ENCODE measurements around the gene C1orf35. TPM values are rescaled to one million over a fixed set of nuclear protein-coding genes. Genes with fewer than 3 reads are reported as not detected.

The C1orf35 gene
- total RNA-seq, 1 donor from 2014 or later: 7.1 TPM

- intact Hi-C loops (cut with micrococcal nuclease): no loop called here
- TF ChIP-seq CTCF (IDR thresholded peaks at IDR 0.05; ENCODE audit: borderline replicate concordance): no peak
- H3K36me3 ChIP-seq: no peaks in the 10 kb centered on the region
- peaks cover 7% of the 10 kb centered on the region for H3K27me3 ChIP-seq (ENCODE audit: low read depth)
- H3K4me3 ChIP-seq: no peak overlapping the region
- DNase-seq: no peak
- no peaks in the 10 kb centered on the region for H3K9me3 ChIP-seq (replicated peaks)
- H3K27ac ChIP-seq (replicated peaks): no peak overlapping the region
- peaks cover 7% of the 10 kb centered on the region for H3K4me1 ChIP-seq
These were observed 28.6 kb upstream of the C1orf35 start for GRCh38 chr1:228131766-228132165.

GRCh38 chr1:228125185-228125584 lies 22.1 kb upstream of the C1orf35 start:
- Histone ChIP-seq H3K4me1 (no peaks in the 10 kb centered on the region), H3K27me3 (ENCODE audit: low read depth) (peaks cover 4% of the 10 kb centered on the region), H3K36me3 (no peaks in the 10 kb centered on the region), H3K4me3 (no peak overlapping the region), H3K9me3 (replicated peaks) (no peaks in the 10 kb centered on the region), H3K27ac (replicated peaks) (no peak overlapping the region)
- intact Hi-C loops (cut with micrococcal nuclease): no loop called here
- no peak for DNase-seq
- TF ChIP-seq CTCF (IDR thresholded peaks at IDR 0.05; ENCODE audit: borderline replicate concordance): no peak

GRCh38 chr1:228123505-228123904 lies 20.4 kb upstream of the C1orf35 start:
- H3K36me3 ChIP-seq: no peaks in the 10 kb centered on the region
- H3K4me3 ChIP-seq: no peak overlapping the region
- intact Hi-C loops (cut with micrococcal nuclease): no loop called here
- no peak for TF ChIP-seq CTCF (IDR thresholded peaks at IDR 0.05; ENCODE audit: borderline replicate concordance)
- no peak for DNase-seq
- H3K4me1 ChIP-seq: no peaks in the 10 kb centered on the region
- no peaks in the 10 kb centered on the region for H3K27me3 ChIP-seq (ENCODE audit: low read depth)
- H3K27ac ChIP-seq (replicated peaks): no peak overlapping the region
- no peaks in the 10 kb centered on the region for H3K9me3 ChIP-seq (replicated peaks)

GRCh38 chr1:228122921-228123441 lies 19.9 kb upstream of the C1orf35 start:
- Histone ChIP-seq H3K4me3 (no peak overlapping the region), H3K4me1 (no peaks in the 10 kb centered on the region), H3K27ac (replicated peaks) (no peak overlapping the region), H3K27me3 (ENCODE audit: low read depth) (no peaks in the 10 kb centered on the region), H3K9me3 (replicated peaks) (no peaks in the 10 kb centered on the region), H3K36me3 (no peaks in the 10 kb centered on the region)
- no peak for DNase-seq
- no peak for TF ChIP-seq CTCF (IDR thresholded peaks at IDR 0.05; ENCODE audit: borderline replicate concordance)
- intact Hi-C loops (cut with micrococcal nuclease): no loop called here

- DNase-seq: no peak
- TF ChIP-seq CTCF (IDR thresholded peaks at IDR 0.05; ENCODE audit: borderline replicate concordance): no peak
- Histone ChIP-seq H3K4me1 (no peaks in the 10 kb centered on the region), H3K36me3 (no peaks in the 10 kb centered on the region), H3K27ac (replicated peaks) (no peak overlapping the region), H3K9me3 (replicated peaks) (no peaks in the 10 kb centered on the region), H3K4me3 (no peak overlapping the region), H3K27me3 (ENCODE audit: low read depth) (no peaks in the 10 kb centered on the region)
- intact Hi-C loops (cut with micrococcal nuclease): no loop called here
These were observed 17.8 kb upstream of the C1orf35 start for GRCh38 chr1:228120857-228121489.

Data from left ventricle myocardium inferior (tissue), 1 donor.